GM18858 (cell line): ENCODE data around the gene MLKL.
"Not testable (repeated sequence)": the region's sequence is repeated elsewhere in the genome, so short reads cannot be mapped to it uniquely, and the experiment has no call there.

Experiments used
- ATAC-seq: cut with Tn5 transposase; IDR thresholded peaks from one replicate; pipeline ENCODE4 v1.9.1; 2021; ENCODE audit not compliant: unreplicated experiment

MLKL gene

GRCh38 chr16:74732707-74733350 lies 32.2 kb upstream of the MLKL start:
- no peak for ATAC-seq

- no peak for ATAC-seq
These were observed 31.3 kb upstream of the MLKL start for GRCh38 chr16:74731853-74732477.

- ATAC-seq: no peak
These were observed 29.4 kb upstream of the MLKL start for GRCh38 chr16:74729783-74730683.

- no peak for ATAC-seq
These were observed 27.2 kb upstream of the MLKL start for GRCh38 chr16:74727903-74728302.

- no peak for ATAC-seq
These were observed 26.1 kb upstream of the MLKL start for GRCh38 chr16:74726716-74727115.

- ATAC-seq: no peak
These were observed 25.2 kb upstream of the MLKL start for GRCh38 chr16:74725651-74726455.

GRCh38 chr16:74724820-74725549 lies 24.3 kb upstream of the MLKL start:
- no peak for ATAC-seq

- ATAC-seq: no peak
These were observed 22.6 kb upstream of the MLKL start for GRCh38 chr16:74723256-74723655.

- ATAC-seq: not testable (repeated sequence)
These were observed 21.5 kb upstream of the MLKL start for GRCh38 chr16:74722156-74722555.

GRCh38 chr16:74721716-74722115 lies 21.1 kb upstream of the MLKL start:
- no peak for ATAC-seq

- ATAC-seq: no peak
These were observed 19.9 kb upstream of the MLKL start for GRCh38 chr16:74720579-74720978.

GRCh38 chr16:74718741-74719610 lies 18.3 kb upstream of the MLKL start:
- no peak for ATAC-seq

GRCh38 chr16:74718140-74718539 lies 17.5 kb upstream of the MLKL start:
- no peak for ATAC-seq

GRCh38 chr16:74717367-74717766 lies 16.7 kb upstream of the MLKL start:
- ATAC-seq: no peak

GRCh38 chr16:74716355-74716754 lies 15.7 kb upstream of the MLKL start:
- ATAC-seq: no peak

- ATAC-seq: no peak
These were observed 13.2 kb upstream of the MLKL start for GRCh38 chr16:74713876-74714275.

GRCh38 chr16:74713325-74713724 lies 12.7 kb upstream of the MLKL start:
- ATAC-seq: no peak

- ATAC-seq: no peak
These were observed 11.3 kb upstream of the MLKL start for GRCh38 chr16:74711938-74712337.

GRCh38 chr16:74710401-74710800 lies 9.7 kb upstream of the MLKL start:
- ATAC-seq: no peak
